ENCODE results near the gene SP4. TPM values are rescaled to one million over a fixed set of nuclear protein-coding genes. Genes with fewer than 3 reads are reported as not detected.
A peak's percentile ranks its signal among the peaks of the same experiment; 100 is the strongest.

Gene SP4
- total RNA-seq, 2 donors from 2014 or later: 28.2 to 30.8 TPM

GRCh38 chr7:21463524-21463923, 35.6 kb downstream of the SP4 start:
- Mint-ChIP-seq H3K36me3 (ENCODE audit: low read depth) (peaks cover 47% of the 10 kb centered on the region), H3K27ac (peak overlapping the region; percentile 21), H3K4me1 (peaks cover 30% of the 10 kb centered on the region), H3K27me3 (no peaks in the 10 kb centered on the region), H3K9me3 (peaks cover 5% of the 10 kb centered on the region), H3K4me3 (no peak overlapping the region)
- ATAC-seq (replicated peaks): no peak

GRCh38 chr7:21468969-21469368, 41.1 kb downstream of the SP4 start:
- Mint-ChIP-seq H3K9me3 (no peaks in the 10 kb centered on the region), H3K27me3 (no peaks in the 10 kb centered on the region), H3K4me1 (peaks cover 28% of the 10 kb centered on the region), H3K36me3 (ENCODE audit: low read depth) (peaks cover 9% of the 10 kb centered on the region), H3K27ac (no peak overlapping the region), H3K4me3 (no peak overlapping the region)
- ATAC-seq (replicated peaks): no peak

- peaks cover 28% of the 10 kb centered on the region for H3K4me1 Mint-ChIP-seq
- H3K27ac Mint-ChIP-seq: no peak overlapping the region
- ATAC-seq (replicated peaks): no peak
- H3K4me3 Mint-ChIP-seq: no peak overlapping the region
- H3K9me3 Mint-ChIP-seq: no peaks in the 10 kb centered on the region
- no peaks in the 10 kb centered on the region for H3K27me3 Mint-ChIP-seq
- peaks cover 9% of the 10 kb centered on the region for H3K36me3 Mint-ChIP-seq (ENCODE audit: low read depth)
Observed at GRCh38 chr7:21469894-21470293, 42.0 kb downstream of the SP4 start.

- Mint-ChIP-seq H3K4me3 (no peak overlapping the region), H3K9me3 (no peaks in the 10 kb centered on the region), H3K27ac (no peak overlapping the region), H3K4me1 (peaks cover 22% of the 10 kb centered on the region), H3K27me3 (no peaks in the 10 kb centered on the region), H3K36me3 (ENCODE audit: low read depth) (peaks cover 9% of the 10 kb centered on the region)
- peak; percentile 19 for ATAC-seq (replicated peaks)
Observed at GRCh38 chr7:21472029-21472428, 44.1 kb downstream of the SP4 start.

GRCh38 chr7:21476429-21476828, 48.5 kb downstream of the SP4 start:
- Mint-ChIP-seq H3K9me3 (no peaks in the 10 kb centered on the region), H3K27ac (no peak overlapping the region), H3K4me3 (no peak overlapping the region), H3K4me1 (peaks cover 25% of the 10 kb centered on the region), H3K27me3 (no peaks in the 10 kb centered on the region), H3K36me3 (ENCODE audit: low read depth) (peaks cover 53% of the 10 kb centered on the region)
- no peak for ATAC-seq (replicated peaks)

GRCh38 chr7:21480693-21481403, 53.0 kb downstream of the SP4 start:
- no peak overlapping the region for H3K4me3 Mint-ChIP-seq
- no peak for ATAC-seq (replicated peaks)
- no peaks in the 10 kb centered on the region for H3K27me3 Mint-ChIP-seq
- peaks cover 80% of the 10 kb centered on the region for H3K36me3 Mint-ChIP-seq (ENCODE audit: low read depth)
- peaks cover 13% of the 10 kb centered on the region for H3K4me1 Mint-ChIP-seq
- H3K27ac Mint-ChIP-seq: no peak overlapping the region
- no peaks in the 10 kb centered on the region for H3K9me3 Mint-ChIP-seq

GRCh38 chr7:21486511-21486910, 58.6 kb downstream of the SP4 start:
- peaks cover 8% of the 10 kb centered on the region for H3K9me3 Mint-ChIP-seq
- H3K36me3 Mint-ChIP-seq (ENCODE audit: low read depth): peaks cover 75% of the 10 kb centered on the region
- no peak overlapping the region for H3K27ac Mint-ChIP-seq
- no peaks in the 10 kb centered on the region for H3K27me3 Mint-ChIP-seq
- H3K4me3 Mint-ChIP-seq: no peak overlapping the region
- no peak for ATAC-seq (replicated peaks)
- peaks cover 4% of the 10 kb centered on the region for H3K4me1 Mint-ChIP-seq

- no peak for ATAC-seq (replicated peaks)
- Mint-ChIP-seq H3K27me3 (no peaks in the 10 kb centered on the region), H3K9me3 (peaks cover 11% of the 10 kb centered on the region), H3K36me3 (ENCODE audit: low read depth) (peaks cover 49% of the 10 kb centered on the region), H3K4me1 (no peaks in the 10 kb centered on the region), H3K4me3 (no peak overlapping the region), H3K27ac (no peak overlapping the region)
Observed at GRCh38 chr7:21495731-21496130, 67.8 kb downstream of the SP4 start.

- H3K4me3 Mint-ChIP-seq: no peak overlapping the region
- H3K9me3 Mint-ChIP-seq: no peaks in the 10 kb centered on the region
- no peaks in the 10 kb centered on the region for H3K4me1 Mint-ChIP-seq
- peaks cover 48% of the 10 kb centered on the region for H3K36me3 Mint-ChIP-seq (ENCODE audit: low read depth)
- no peak for ATAC-seq (replicated peaks)
- H3K27ac Mint-ChIP-seq: no peak overlapping the region
- no peaks in the 10 kb centered on the region for H3K27me3 Mint-ChIP-seq
Observed at GRCh38 chr7:21497072-21497471, 69.2 kb downstream of the SP4 start.

GRCh38 chr7:21500117-21500832, 72.4 kb downstream of the SP4 start:
- Mint-ChIP-seq H3K27ac (no peak overlapping the region), H3K9me3 (peaks cover 17% of the 10 kb centered on the region), H3K36me3 (ENCODE audit: low read depth) (peaks cover 58% of the 10 kb centered on the region), H3K4me3 (no peak overlapping the region), H3K27me3 (no peaks in the 10 kb centered on the region), H3K4me1 (no peaks in the 10 kb centered on the region)
- no peak for ATAC-seq (replicated peaks)

GRCh38 chr7:21504021-21504420, 76.1 kb downstream of the SP4 start:
- no peak for ATAC-seq (replicated peaks)
- H3K9me3 Mint-ChIP-seq: peaks cover 22% of the 10 kb centered on the region
- no peak overlapping the region for H3K27ac Mint-ChIP-seq
- H3K4me1 Mint-ChIP-seq: no peaks in the 10 kb centered on the region
- no peaks in the 10 kb centered on the region for H3K27me3 Mint-ChIP-seq
- H3K4me3 Mint-ChIP-seq: no peak overlapping the region
- H3K36me3 Mint-ChIP-seq (ENCODE audit: low read depth): peaks cover 83% of the 10 kb centered on the region

- no peak overlapping the region for H3K4me3 Mint-ChIP-seq
- H3K27ac Mint-ChIP-seq: no peak overlapping the region
- no peaks in the 10 kb centered on the region for H3K4me1 Mint-ChIP-seq
- H3K9me3 Mint-ChIP-seq: peaks cover 22% of the 10 kb centered on the region
- no peaks in the 10 kb centered on the region for H3K27me3 Mint-ChIP-seq
- ATAC-seq (replicated peaks): no peak
- H3K36me3 Mint-ChIP-seq (ENCODE audit: low read depth): peaks cover 95% of the 10 kb centered on the region
Observed at GRCh38 chr7:21507627-21508343, 79.9 kb downstream of the SP4 start.

GRCh38 chr7:21508538-21508937, 80.7 kb downstream of the SP4 start:
- H3K27me3 Mint-ChIP-seq: no peaks in the 10 kb centered on the region
- H3K36me3 Mint-ChIP-seq (ENCODE audit: low read depth): peaks cover 91% of the 10 kb centered on the region
- ATAC-seq (replicated peaks): no peak
- H3K27ac Mint-ChIP-seq: no peak overlapping the region
- no peaks in the 10 kb centered on the region for H3K4me1 Mint-ChIP-seq
- no peak overlapping the region for H3K4me3 Mint-ChIP-seq
- peaks cover 21% of the 10 kb centered on the region for H3K9me3 Mint-ChIP-seq

GRCh38 chr7:21514062-21514461, 86.2 kb downstream of the SP4 start:
- Mint-ChIP-seq H3K4me3 (no peak overlapping the region), H3K27ac (no peak overlapping the region), H3K36me3 (ENCODE audit: low read depth) (peaks cover 38% of the 10 kb centered on the region), H3K9me3 (no peaks in the 10 kb centered on the region), H3K4me1 (no peaks in the 10 kb centered on the region), H3K27me3 (no peaks in the 10 kb centered on the region)
- ATAC-seq (replicated peaks): no peak

GRCh38 chr7:21524680-21525079, 96.8 kb downstream of the SP4 start:
- H3K9me3 Mint-ChIP-seq: no peaks in the 10 kb centered on the region

More at GRCh38 chr7:21524680-21525079, 96.8 kb downstream of the SP4 start:
- Mint-ChIP-seq H3K4me1 (no peaks in the 10 kb centered on the region), H3K4me3 (no peak overlapping the region), H3K36me3 (ENCODE audit: low read depth) (no peaks in the 10 kb centered on the region), H3K27me3 (no peaks in the 10 kb centered on the region), H3K27ac (no peak overlapping the region)
- ATAC-seq (replicated peaks): no peak

All from activated T-helper 17 cell treated with anti-CD3 and anti-CD28 coated beads, Interleukin-2, amount 50 U/mL, for 72 hours (primary cell).